HG03442 (cell line): ENCODE data around the gene STIP1.

ENCODE experiments used
- ATAC-seq: cut with Tn5 transposase; IDR thresholded peaks from one replicate; pipeline ENCODE4 v1.9.1; 2021; ENCODE audit warnings: mild to moderate bottlenecking, moderate library complexity; ENCODE audit not compliant: unreplicated experiment

The STIP1 gene

GRCh38 chr11:64185693-64186491, at the start of gene STIP1:
STIP1 (plus strand) TSS chr11:64186171; CDS start chr11:64186262, 91 bp downstream.
- peak; percentile 76 for ATAC-seq

DNA sequence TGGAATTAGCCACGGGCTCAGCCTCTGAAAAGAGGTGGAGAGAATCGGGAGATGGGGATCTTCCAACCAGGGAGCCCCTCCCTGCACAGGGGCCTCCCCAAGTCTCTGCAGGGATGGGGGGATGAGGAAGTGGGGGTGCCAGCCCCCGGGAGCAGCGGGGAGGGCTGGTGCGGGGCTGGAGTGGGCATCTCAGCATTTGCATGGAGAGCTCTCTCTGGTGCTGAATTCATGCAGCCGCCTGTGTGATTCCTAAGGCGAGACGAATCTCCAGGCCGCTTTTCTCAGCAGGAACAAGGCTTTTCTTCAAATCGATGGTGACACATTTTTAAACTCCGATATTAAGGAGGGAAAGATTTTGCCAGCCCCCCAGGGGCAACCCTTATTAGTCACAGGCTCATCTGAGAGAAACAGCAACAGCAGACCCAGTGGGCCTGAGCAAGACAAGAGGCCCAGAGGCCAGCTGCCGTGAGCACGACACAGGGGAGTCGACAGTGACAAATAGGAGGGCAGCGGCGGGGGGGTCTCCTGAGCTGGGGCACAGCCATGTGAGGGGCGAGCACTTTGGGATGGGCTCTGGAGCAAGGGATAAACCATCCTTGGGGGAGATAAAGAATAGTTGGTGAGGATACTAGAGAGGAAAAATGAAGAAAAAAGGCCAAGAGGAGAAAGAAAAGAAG, 49.1 kb upstream of the STIP1 start:
- ATAC-seq = no peak

DNA sequence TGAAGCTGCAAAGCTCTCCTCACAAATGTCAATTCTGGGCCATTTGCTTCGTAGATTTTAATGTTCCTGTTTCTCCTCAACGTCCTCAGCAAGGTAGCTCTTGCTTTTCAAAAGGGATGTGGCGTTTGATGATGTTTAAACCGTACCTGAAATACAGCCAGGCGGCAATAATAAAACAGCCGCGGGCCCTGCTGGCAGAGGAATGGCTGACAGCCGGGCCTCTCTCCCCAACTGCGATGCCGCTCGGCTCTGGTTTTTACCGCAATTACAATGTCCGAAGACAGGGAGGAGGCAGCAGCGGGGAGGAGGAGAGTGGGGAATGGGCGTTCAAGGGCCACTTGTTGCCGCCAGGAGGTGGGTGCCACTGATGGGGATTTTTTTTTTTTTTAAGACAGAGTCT, 47.6 kb upstream of the STIP1 start:
- no peak for ATAC-seq

- no peak for ATAC-seq
Measured at GRCh38 chr11:64139049-64139448, 46.9 kb upstream of the STIP1 start.

GRCh38 chr11:64140082-64140481, 45.9 kb upstream of the STIP1 start:
- no peak for ATAC-seq

- no peak for ATAC-seq
Measured at GRCh38 chr11:64141081-64141783, 44.7 kb upstream of the STIP1 start.

DNA sequence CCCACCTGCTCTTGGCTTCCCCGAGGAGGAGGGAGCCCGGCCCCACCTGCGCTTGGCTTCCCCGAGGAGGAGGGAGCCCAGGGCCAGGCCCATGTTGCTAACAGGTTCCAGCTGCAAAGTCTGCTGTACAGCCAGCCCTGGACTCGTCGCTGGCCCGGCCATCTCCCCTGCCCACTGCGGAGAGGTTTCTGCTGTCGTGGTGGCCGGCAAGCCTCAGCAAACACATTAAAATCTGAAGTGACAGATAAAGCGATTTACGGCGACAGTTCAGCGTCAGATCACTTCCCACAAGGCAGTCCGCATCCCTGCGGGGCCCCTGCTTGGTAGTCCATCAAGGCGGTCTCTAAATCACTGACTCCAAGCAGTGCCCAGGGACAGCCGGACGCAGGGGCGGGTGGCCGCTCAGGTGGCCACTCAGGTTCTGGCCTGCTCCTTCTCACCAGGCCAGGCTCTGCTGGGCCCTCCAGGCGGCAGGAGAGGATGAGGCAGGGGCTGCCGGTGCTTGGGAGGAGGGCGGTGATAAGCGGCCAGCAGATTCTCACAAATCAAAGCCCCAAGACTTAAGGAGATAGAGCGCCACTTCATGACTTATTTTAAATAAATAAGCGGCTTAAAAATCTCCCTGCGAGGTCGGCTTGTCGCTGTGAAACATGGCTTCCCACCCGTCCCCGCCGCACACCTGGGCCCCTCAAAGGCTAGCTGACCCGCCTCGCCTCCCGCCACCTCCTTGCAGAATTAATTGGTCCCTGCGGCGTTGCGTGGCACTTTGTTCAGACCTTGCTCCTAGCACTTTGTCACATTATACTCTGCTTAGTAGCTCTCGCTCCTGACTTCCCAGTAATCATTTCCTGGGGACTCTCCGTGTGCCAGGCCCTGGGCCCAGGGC, 41.1 kb upstream of the STIP1 start:
- no peak for ATAC-seq

DNA sequence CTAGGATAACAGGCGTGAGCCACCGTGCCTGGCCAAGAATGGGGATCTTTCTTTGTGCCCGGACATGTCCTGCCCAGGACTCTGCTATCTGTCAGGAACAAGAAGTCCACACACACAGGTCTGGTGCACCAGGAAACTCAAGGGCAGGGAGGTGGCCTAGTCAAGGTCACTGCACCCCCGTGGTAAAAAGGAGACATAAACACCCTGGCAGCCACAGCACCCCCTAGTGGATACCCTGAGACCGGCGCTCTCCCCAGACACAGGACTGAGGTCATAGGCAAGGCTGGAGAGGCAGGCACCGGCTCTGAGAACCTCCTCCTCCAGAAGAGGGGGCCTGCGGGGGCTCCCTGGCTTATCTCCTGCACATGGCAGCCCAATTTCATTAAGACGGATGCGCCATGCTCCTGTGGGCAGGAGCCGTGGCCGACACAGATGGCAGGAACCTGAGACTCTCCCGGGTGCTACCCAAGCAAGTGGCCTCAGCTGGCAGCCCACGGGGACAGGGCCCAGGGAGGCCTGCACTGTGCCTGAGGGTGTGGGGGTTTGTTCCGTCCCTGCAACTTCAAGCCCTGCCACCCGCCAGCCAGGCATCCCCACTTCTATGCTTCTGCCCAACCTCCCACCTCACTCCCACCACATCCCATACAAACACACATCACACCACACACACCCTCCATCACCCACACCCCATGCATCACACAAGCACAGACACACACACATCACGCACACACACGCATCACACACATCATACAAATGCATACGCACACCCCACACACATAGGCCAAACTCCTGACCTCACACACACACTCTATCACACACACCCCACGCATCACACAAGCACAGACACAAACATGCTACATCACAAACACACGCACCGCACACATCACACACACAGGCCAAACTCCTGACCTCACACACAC, 39.7 kb upstream of the STIP1 start:
- ATAC-seq = no peak

- ATAC-seq = no peak
Measured at GRCh38 chr11:64148226-64148916, 37.6 kb upstream of the STIP1 start.

DNA sequence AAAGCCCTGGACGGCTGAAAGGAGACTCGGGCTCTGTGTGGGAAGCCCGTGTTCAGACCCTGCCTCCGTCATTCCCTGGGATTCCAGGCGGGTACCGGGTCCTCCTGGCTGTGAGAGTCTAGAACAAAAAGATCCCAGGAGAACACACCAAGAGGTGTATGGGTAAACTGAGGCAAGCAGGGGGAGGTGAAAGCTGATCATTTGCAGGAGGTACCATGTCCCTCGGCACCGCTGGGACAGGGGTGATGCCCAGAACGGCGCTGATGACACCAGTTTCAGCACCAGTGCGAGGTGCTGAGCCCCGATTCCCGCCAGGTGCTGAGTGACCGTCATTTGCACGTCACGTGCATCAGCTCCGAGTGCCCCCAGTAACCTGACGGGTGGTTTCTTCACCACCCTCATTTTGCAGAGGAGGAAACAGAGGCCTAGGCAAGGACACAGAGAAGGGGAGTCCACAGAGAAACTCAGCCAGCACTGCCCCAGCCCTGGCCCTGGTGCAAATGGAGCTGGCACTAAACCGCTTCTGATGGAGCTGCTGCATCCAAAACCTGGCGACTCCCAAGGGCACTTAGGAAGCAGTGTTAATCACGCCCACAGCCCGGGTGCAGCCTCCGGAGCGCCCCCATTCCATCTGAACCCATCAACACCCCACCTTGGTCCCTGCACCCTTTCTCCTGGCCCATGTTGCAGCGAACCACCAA, 36.9 kb upstream of the STIP1 start:
- ATAC-seq = no peak

DNA sequence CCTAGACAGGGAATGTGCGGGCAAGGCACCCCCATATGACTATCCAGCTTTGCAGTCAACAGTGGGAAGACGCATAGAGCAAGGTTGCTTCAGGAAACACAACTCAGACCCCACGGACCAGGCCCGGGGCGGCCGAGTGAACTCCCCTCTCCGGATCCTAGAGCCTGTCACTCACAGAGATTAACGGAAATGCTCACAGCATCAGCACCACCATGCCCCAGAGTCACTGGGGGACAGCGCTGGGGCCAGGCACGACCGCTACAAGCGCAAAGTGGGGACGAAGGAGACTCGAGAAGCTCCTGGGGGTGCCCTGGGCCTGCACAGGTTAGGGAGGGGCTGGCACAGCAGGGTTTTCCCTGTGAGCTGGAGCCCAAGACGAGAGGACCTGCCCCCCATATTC, 35.9 kb upstream of the STIP1 start:
- ATAC-seq = no peak

DNA sequence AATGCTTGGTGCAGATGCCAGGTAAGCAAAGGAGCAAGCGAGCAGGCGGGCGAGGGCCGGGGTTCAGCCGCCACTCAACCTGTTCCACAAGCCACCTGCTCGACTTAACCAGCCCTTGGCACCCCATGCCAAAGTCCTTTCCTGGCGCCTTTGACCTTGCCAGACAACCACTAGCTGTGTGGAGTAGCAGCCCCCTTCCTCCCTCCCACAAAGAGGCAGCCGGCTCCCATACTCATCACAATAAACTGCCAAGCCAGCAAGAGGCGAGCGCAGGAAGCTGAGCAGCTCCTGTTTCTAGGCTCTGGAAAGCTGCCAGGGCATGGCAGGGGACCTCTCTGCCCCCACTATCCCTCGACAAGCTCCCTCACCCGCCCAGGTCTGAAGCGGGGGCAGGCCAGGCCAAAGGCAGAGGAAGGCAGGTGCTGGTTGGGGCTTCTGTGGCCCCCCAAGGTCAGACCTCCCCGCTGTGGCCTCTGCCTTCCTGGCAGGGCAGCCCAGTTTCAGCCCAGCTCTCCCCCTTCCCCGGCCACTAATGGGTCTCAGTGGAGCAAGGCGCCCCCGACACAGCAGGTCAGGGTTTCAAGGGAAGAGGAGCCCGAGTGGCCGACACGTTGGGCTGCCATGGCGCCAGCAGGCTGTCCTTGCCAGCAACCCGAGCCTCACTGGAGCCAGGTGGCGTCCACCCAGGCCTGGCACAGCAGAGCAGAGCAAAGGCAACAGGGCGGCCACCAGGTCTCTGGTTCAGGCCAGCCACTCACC, 35.3 kb upstream of the STIP1 start:
- no peak for ATAC-seq

DNA sequence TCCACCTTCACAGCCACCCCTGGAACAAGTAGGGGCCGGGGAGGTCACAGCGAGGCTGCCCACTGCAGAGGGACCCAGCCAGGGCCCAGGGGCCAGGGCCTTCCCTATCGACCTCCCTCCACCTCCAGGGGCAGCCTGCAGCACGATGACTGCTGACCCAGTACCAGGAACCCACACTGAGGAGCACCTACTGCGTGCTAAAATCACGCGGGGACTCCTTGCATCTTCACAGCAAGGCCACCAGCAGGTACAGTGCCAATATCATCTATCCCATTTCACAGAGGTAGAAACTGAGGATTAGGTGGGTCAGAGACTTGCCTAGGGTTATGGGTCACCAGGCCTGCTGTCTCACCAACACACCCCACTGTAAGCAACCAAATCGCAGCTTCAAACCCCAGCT, 34.6 kb upstream of the STIP1 start:
- ATAC-seq = no peak

DNA sequence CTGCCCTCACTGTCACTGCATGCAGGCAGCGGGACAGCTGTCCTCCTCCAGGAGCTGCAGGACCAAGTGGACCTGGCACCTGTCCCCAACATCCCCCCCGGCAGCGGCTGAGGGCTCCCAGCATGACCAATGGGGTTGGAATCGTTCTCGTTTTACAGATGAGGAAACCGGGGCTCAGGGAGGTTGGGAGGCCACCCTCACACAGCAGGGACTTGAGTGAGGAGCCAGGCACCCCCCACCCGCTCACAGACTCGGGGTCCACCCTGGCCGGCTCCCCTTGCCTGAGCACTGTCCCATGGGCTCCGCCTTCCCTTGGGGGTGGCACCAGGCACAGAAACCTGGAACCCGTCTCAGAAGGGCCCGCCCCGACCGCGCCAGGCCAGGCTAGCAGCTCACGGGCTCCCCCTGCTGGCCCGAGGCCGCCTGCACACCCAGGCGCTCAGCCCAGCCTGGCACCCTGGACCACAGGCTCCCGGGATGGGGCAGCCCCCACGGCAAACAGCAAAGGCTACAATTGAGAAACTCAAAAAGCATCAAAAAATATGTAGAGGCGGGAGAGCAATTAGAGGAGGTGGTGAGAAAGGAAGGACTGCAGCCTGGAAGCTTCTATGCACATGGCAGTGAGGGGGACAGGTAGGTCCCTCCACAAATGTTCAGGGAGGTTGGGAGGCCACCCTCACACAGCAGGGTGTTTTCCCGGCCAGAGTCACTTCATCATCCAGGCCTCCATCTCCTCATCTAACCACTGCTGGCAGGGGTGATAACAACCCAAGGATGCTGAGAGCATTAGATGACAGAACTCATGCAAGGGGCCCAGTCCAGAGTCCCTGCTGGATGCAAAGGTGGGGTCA, 32.9 kb upstream of the STIP1 start:
- ATAC-seq = peak; percentile 55

DNA sequence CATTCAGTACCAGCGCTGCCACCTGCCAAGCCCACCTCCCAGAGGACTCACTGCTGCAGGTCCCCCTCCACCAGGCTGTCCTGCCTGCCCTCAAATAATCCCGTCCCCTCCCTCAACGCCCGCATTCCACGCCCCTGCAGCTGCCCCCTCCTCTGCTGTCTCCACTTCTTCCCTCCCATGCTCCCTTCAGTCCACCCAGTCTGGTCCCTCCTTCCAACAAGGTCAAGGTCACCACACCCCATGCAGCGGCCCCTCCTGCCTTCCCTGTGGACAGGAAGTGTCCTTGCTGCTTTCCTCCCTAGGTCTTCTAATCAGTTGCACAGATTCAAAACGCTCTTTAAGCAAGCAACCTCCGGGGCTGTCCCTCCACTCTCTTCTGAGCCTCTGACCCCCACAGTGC, 32.2 kb upstream of the STIP1 start:
- no peak for ATAC-seq

- ATAC-seq = no peak
Measured at GRCh38 chr11:64156235-64157011, 29.5 kb upstream of the STIP1 start.
